COR-L47 (cell line): Measurements from ENCODE around the gene NR3C2.

Source experiments
- DNase-seq: peaks from one replicate; lab custom pipeline; 2025; lab: John Stamatoyannopoulos, UW

Gene NR3C2

DNA sequence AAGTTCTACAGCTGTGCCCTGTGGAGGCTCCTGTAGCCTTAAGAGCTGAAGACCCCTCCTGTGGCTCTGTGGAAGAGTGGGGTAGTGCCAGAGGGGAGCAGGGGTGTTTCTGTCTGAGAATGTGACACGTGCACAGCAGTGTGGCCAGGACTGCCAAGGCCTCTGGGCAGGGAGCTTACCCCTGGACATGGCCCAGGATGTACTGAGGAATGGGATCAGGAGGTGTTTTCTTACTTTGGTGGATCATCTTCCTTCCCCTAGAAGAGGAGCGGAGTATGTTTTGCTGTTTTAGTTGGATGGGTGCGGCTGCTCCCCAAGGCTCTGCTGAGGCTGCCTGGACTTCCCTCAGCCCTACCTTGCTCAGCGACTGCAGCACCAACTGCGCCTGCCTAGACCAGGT, 367.8 kb downstream of the NR3C2 start:
- DNase-seq: no peak

DNA sequence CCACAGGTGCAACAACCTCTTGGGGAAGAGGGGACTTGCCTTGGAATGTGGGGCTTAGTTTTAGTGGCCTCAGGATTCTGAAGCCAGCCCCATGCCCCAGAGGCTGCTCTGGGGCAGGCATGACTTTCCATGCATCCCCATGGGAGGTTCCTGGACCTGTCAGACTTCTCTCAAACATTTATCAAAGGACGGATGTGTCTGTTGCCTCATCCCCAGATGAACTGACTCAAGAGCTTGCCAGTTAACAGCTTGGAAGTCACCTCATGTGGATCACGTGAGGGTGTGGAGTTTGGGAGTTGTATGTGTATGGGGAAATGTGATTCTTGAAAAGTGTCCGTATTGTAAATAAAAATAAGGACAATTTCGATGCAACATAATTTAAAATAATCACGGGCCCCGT, 368.9 kb downstream of the NR3C2 start:
- no peak for DNase-seq

DNA sequence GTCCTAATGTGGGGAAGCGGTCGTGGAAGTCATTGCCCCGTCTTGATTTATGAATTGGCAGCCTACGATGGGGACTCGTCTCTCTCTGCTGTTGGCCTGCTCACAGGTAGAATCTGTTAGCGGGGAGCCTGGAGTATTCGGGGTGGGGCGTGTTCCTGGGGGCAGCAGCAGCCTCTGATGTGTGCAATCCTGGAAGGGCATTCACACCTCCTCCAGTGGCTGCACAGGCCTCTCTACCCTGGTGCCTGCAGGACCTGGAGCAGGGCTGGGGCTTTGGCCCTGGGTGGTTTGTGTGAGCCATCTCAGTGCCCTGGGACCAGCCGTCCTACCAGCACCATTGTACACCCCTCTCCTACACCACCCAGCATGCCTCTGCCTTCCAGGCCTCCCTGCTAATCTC, 369.4 kb downstream of the NR3C2 start:
- DNase-seq: no peak

- no peak for DNase-seq
These were observed 371.2 kb downstream of the NR3C2 start for GRCh38 chr4:148071009-148071408.

GRCh38 chr4:148069895-148070178, 372.4 kb downstream of the NR3C2 start:
- DNase-seq: no peak

GRCh38 chr4:148069086-148069894, 372.9 kb downstream of the NR3C2 start:
- DNase-seq: no peak

- DNase-seq: no peak
These were observed 373.9 kb downstream of the NR3C2 start for GRCh38 chr4:148068065-148068911.

DNA sequence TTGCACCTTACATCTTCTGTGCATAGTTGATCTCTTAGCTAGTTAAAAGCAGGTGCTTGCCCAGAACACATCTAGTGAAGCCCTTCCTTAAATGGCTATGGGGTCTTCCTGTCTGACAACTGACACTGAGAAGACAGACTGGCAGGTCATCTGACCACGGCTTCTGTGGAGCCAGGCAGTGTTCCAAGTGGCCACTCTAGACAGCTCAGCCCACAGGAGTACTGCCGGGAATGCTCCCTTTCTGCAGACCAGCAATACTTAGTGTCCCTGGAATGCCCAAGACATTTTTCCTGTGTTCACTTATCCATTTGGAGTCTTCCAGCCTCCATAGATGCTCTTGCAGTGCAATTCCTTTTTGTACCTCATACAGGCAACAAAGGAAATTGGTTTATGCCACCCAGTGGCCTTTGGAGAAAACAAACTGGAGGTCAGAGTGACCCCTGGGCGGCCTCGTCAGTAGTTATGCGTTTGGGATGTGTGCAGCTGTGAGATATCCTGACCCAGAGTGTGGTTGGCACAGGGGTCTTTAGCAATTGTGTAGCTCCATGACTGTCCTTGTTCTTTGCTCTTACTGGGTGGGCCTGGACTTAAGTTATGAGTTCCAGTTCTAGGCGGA, 374.8 kb downstream of the NR3C2 start:
- DNase-seq: no peak

DNA sequence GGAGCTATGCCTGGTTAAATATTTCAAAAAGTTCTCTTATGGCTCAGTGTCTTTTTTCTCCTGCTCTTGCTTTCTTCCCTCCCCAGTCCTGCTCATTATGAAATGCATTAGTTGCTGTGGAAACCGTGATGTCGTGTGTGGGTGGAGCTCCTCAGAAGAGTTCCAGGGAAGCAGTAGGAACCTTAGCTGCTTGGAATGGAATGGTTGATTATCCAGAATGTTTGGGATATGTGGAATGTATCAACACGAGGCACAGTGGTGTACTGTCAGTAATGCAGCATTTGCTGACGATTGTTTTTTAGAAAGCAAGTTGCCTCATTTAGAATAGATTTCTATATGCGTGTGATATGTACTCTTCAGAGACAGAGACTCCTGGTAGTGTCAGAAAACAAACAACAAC, 377.1 kb downstream of the NR3C2 start:
- no peak for DNase-seq

- no peak for DNase-seq
These were observed 377.8 kb downstream of the NR3C2 start for GRCh38 chr4:148064451-148064850.

GRCh38 chr4:148062301-148062950, 379.8 kb downstream of the NR3C2 start:
- DNase-seq: no peak

GRCh38 chr4:148061795-148062194, 380.4 kb downstream of the NR3C2 start:
- DNase-seq: peak; percentile 26

DNA sequence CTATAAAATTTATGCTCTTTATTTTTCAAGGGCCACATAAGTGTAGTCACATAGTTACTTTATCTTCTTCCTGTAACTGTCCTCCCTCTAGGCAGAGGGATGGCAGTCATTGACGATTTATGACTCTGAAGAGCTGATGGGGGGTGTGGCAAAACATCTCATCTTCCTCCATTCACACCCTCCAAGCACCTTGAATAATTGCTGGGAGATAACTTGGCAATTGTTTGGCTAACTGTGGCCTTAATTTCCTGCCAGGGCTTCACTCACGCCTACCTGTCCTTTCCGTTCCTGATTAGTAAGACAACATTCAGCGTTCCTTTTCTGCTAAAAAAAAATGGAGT, 381.1 kb downstream of the NR3C2 start:
- peak; percentile 69 for DNase-seq

GRCh38 chr4:148060264-148061140, 381.7 kb downstream of the NR3C2 start:
- DNase-seq: no peak

DNA sequence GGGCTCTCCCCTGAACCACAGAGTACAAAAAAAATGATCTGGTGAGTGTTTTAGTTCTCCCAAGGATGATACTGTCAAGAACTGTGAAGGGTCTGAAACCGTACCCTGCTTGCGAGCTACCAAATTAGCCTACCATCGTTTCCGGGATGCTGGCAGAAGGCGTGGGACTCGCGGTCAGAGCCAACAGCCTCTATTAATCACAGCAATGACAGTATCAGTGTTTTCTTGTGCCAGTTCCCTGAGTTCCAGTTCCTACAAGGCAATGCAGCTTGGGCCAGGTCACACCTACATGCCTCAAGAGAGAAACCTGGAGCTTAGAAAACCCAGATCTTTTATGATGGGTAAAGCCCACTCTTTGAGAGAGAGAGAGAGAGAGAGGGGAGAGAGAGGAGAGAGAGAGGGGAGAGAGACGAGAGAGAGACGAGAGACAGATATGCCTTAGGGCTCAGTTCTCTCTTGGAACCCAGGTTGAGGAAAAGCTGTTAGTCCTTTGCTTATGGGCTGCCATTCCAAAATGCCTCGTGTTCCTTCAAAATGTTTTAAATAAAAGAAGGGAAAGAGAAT, 382.5 kb downstream of the NR3C2 start:
- no peak for DNase-seq

DNA sequence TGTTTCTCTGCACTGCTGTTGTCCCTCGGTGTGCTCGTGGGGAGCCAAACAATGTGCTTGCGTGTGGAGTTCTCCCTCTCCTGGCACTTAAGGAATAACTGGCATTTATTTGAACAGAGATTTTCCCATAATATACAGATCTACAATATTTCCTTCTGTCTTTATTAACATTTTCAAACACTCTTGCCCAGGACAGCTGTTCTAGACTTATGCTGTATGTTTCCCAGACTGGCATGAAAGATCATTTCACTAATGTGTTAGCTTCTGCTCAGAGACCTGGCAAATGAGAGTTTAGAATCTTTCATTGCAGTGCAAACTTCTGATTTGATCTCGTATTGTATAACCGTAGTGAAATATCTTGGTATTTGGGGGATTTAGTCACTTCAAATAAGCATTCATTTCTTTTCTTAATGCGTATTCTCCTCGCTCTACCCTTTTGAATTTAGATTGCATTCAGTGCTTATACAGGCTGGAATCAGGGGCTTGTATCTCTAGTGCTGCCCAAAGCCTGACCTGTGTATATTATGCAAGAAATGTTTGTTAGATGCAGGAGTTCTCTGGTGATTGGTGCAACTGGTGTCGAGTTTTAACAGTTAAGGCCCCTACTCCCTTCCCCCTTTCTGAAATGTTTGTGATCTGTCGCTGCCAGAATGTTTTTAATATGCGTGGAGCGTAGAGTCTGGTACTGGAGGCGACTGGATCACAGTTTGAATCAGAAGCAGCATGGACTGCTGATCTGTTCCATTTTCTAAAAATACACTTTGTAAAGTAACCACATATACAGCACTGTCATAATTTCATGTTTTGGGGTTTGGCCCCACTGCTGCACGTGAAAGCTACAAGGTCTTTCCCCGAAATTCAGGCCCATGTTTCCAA, 384.0 kb downstream of the NR3C2 start:
- DNase-seq: no peak

DNA sequence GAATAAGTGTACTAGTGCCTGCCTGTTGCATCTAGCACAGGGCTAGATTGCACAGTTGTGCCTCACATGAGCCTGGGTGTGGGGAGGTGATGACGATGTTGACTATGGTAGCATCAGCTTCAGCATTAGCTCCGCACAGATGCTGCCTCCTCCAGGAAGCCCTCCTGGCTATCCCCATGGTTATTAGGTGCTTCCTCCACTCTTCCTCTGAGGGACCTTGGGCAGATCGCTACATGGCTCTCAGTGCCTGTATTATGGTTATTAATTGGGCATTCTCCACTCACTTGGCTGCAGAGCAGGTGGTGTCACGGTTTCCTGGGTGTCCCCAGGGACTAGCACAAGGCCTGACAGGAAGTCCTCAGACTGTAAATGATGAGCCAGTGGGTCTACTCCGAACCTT, 384.7 kb downstream of the NR3C2 start:
- no peak for DNase-seq

GRCh38 chr4:148056879-148057278, 385.3 kb downstream of the NR3C2 start:
- DNase-seq: peak; percentile 30

- DNase-seq: no peak
These were observed 386.4 kb downstream of the NR3C2 start for GRCh38 chr4:148055844-148056243.

DNA sequence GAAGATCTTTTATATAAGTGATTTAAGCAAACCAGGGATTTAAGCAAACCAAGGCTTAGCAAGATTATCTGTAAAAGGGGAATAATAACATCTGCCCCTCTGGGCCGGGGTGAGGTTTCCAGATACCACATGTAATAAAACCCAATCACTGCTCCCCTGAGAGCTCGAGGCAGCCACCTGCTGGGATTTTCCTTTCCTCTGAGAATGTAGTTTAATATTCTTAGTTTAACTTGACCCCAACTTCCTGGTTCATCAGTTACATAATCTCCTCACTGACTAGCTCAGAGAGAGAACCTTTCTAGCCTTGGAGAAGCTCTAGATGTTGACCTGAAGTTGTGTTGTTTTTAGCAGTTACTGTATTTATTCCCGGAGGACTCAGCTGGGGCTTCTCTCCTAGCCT, 387.9 kb downstream of the NR3C2 start:
- no peak for DNase-seq
